HEK293T (cell line): ENCODE results near the gene LRR1.

Experiments used
- CTCF ChIA-PET: fragments of 350-600 bp; formaldehyde crosslinking; extraction: SDS; loops from one replicate; lab custom pipeline; 2021; ENCODE audit warnings: antibody characterized with exemption, inconsistent platforms; lab: Yijun Ruan, JAX
- POLR2A ChIA-PET: fragments of 350-600 bp; formaldehyde crosslinking; extraction: SDS; loops from one replicate; lab custom pipeline; 2020; ENCODE audit warnings: antibody characterized with exemption, inconsistent platforms; lab: Yijun Ruan, JAX
- DNase-seq: peaks from one replicate; pipeline ENCODE4 v3.0.0; 2012; ENCODE audit warnings: mixed read lengths; ENCODE audit errors: extremely low spot score
- ZNF384 ChIP-seq: fragments of 450-650 bp; IDR thresholded peaks from 2 replicates; pipeline ENCODE4 v1.6.1; 2016

Gene LRR1

GRCh38 chr14:49659526-49660455, 61.1 kb downstream of the LRR1 start:
- ChIA-PET CTCF (no interaction called here), POLR2A (no interaction called here)
- TF ChIP-seq ZNF384, result no peak
- DNase-seq, result no peak
